Caco-2 (cell line): ENCODE measurements around the gene HTR6. TPM values are rescaled to one million over a fixed set of nuclear protein-coding genes. Genes with fewer than 3 reads are reported as not detected.

Experiments
- BruUV-seq: library from RNA; stranded (reverse); fragments of 400-500 nt; replicated peaks from 2 replicates; lab custom pipeline; 2021; lab: Mats Ljungman, UMichigan
- CTCF ChIA-PET: fragments of 300-600 bp; sonication (Branson Sonifier 250); formaldehyde crosslinking; loops from one replicate; lab custom pipeline; 2022; ENCODE audit warnings: antibody characterized with exemption; lab: Charles Lee
- POLR2A ChIA-PET: fragments of 300-600 bp; sonication (Branson Sonifier 250); formaldehyde crosslinking; loops from one replicate; lab custom pipeline; 2022; ENCODE audit warnings: antibody characterized with exemption; lab: Charles Lee
- DNase-seq, 2 experiments: peaks; one replicate each; pipeline versions ENCODE4 v3.0.0 to v3.0.0-alpha.2; 2020 to 2022
- H3K27me3 ChIP-seq: replicated peaks from 2 replicates; pipeline ENCODE4 v1.6.0; 2011; ENCODE audit warnings: low read length; ENCODE audit not compliant: control insufficient read depth, insufficient read depth
- H3K36me3 ChIP-seq: 2 replicates; pipeline ENCODE4 v1.5.1; 2011; ENCODE audit warnings: low read length; ENCODE audit not compliant: control insufficient read depth, insufficient read depth
- H3K4me1 ChIP-seq: fragments of 250-450 bp; sonication (Bioruptor Pico); 2 replicates; pipeline ENCODE4 v1.5.1; 2020; ENCODE audit warnings: mild to moderate bottlenecking
- H3K4me3 ChIP-seq: 2 replicates; pipeline ENCODE4 v1.5.1; 2011; ENCODE audit warnings: low read depth, mild to moderate bottlenecking, control low read depth, low read length
- H3K9me3 ChIP-seq: fragments of 250-450 bp; sonication (Bioruptor Pico); 2 replicates; pipeline ENCODE4 v1.5.1; 2020; ENCODE audit warnings: mild to moderate bottlenecking, moderate library complexity
- H3K27ac Mint-ChIP-seq: one replicate; pipeline ENCODE4 v1.8.0; 2022; ENCODE audit warnings: mixed read lengths; ENCODE audit not compliant: unreplicated experiment
- H3K27me3 Mint-ChIP-seq: one replicate; pipeline ENCODE4 v1.8.0; 2022; ENCODE audit warnings: mixed read lengths; ENCODE audit not compliant: insufficient read depth, unreplicated experiment
- H3K36me3 Mint-ChIP-seq: one replicate; pipeline ENCODE4 v1.8.0; 2022; ENCODE audit warnings: mild to moderate bottlenecking, mixed read lengths; ENCODE audit not compliant: insufficient read depth, unreplicated experiment
- H3K4me1 Mint-ChIP-seq: one replicate; pipeline ENCODE4 v1.8.0; 2022; ENCODE audit warnings: low read depth, mixed read lengths; ENCODE audit not compliant: unreplicated experiment
- H3K4me3 Mint-ChIP-seq: one replicate; pipeline ENCODE4 v1.8.0; 2022; ENCODE audit warnings: mild to moderate bottlenecking, moderate library complexity, mixed read lengths; ENCODE audit not compliant: unreplicated experiment
- H3K9me3 Mint-ChIP-seq: one replicate; pipeline ENCODE4 v1.8.0; 2022; ENCODE audit warnings: mixed read lengths; ENCODE audit not compliant: unreplicated experiment
- CTCF ChIP-seq, 2 experiments: fragments of 200-600 bp in 1 of 2; IDR thresholded peaks; 1 replicate in 1 of 2; 2 replicates in 1 of 2; pipeline versions ENCODE4 v1.5.1 to v1.8.0; 2011 to 2022; ENCODE audit warnings: antibody characterized with exemption in 1 of 2, control low read depth in 1 of 2, inconsistent platforms in 1 of 2, low read depth in 1 of 2, low read length in 1 of 2, mild to moderate bottlenecking in 1 of 2, moderate library complexity in 1 of 2; ENCODE audit not compliant: insufficient read depth in 1 of 2, severe bottlenecking in 1 of 2, unreplicated experiment in 1 of 2
- intact Hi-C: fragments of 100-400 bp; cut with micrococcal nuclease; formaldehyde crosslinking; loops from one replicate; pipeline ENCODE4 v1.10.0; 2022; ENCODE audit not compliant: unreplicated experiment
- total RNA-seq: library from RNA; stranded (reverse); gene quantifications from 2 replicates; pipeline ENCODE4 v1.2.3, GENCODE V29; 2022

HTR6 gene
- total RNA-seq, 1 experiment from 2014 or later: not detected

DNA sequence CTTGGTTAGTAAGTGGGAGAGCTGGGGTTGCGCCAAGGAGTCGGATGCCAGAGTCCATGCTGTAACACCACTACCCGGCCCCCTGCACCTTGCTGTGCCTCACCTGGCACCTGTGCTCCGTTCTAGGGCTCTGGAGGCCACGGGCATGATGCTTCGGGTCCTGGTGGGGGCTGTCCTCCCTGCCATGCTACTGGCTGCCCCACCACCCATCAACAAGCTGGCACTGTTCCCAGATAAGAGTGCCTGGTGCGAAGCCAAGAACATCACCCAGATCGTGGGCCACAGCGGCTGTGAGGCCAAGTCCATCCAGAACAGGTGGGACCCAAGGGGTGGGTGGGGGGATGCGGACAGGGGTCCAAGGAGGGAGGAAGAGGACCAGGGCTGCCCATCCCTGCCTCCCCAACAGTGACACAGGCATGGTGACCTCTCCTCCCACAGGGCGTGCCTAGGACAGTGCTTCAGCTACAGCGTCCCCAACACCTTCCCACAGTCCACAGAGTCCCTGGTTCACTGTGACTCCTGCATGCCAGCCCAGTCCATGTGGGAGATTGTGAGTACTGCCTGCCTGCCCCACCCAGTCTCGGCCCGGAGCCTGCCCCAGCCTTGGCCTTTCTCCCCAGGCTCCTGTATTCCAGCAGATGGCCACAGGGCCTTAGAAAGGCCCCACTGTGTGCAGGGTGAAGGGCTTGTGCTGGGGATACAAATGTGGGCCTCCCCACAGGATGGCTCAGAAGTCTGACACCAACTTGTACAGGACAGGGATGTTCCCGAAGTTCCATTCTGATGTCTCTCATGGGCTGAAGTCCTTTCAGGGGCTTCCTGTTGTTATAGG lies 9.6 kb upstream of the HTR6 start:
- no peak overlapping the region for H3K4me3 ChIP-seq
- H3K4me1 Mint-ChIP-seq: peaks cover 6% of the 10 kb centered on the region
- H3K4me3 Mint-ChIP-seq: no peak overlapping the region
- no peak overlapping the region for H3K27ac Mint-ChIP-seq
- POLR2A ChIA-PET: no interaction called here
- no peaks in the 10 kb centered on the region for H3K36me3 Mint-ChIP-seq
- no peaks in the 10 kb centered on the region for H3K9me3 ChIP-seq
- TF ChIP-seq CTCF (IDR thresholded peaks at IDR 0.05; ENCODE audit: insufficient read depth in 1 of 2, low read depth in 1 of 2, low read length in 1 of 2, severe bottlenecking in 1 of 2, unreplicated experiment in 1 of 2): no peak
- no peak for DNase-seq
- CTCF ChIA-PET: interaction anchor here (0.5 to 1.2 kb wide), 2 partner anchors 15 to 1205 kb away, joined by 4 to 7 read pairs; no protein-coding TSS in a partner anchor
- no peaks in the 10 kb centered on the region for H3K4me1 ChIP-seq
- no peaks in the 10 kb centered on the region for H3K27me3 Mint-ChIP-seq
- intact Hi-C loops: loop anchor here (5.0 kb wide), 2 partner anchors 168 to 208 kb away; partner anchors contain the start of gene CAPZB
- H3K36me3 ChIP-seq: no peaks in the 10 kb centered on the region
- BruUV-seq: no TSS peak
- H3K9me3 Mint-ChIP-seq: no peaks in the 10 kb centered on the region
- no peaks in the 10 kb centered on the region for H3K27me3 ChIP-seq

DNA sequence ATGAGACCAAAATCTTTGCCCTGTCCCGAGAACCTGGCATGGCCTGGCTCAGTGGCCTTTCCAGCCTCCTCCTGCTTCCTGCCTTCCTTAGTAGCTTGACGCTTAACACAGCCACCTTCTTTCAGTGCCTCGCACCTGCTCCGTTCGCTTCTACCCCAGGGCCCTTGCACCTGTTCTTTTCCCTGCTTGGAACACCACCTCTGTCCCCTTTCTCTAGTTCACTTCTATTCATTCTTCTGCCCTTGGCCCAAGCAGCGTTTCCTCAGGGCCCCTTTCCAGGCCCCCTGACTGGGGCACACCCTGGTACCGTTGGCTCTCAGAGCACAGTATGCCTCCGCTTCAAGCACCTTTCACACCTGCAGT lies 9.0 kb upstream of the HTR6 start:
- Mint-ChIP-seq H3K4me3 (no peak overlapping the region), H3K27ac (no peak overlapping the region), H3K4me1 (peaks cover 6% of the 10 kb centered on the region), H3K27me3 (no peaks in the 10 kb centered on the region), H3K9me3 (no peaks in the 10 kb centered on the region), H3K36me3 (no peaks in the 10 kb centered on the region)
- H3K4me3 ChIP-seq: no peak overlapping the region
- no peaks in the 10 kb centered on the region for H3K36me3 ChIP-seq
- H3K9me3 ChIP-seq: no peaks in the 10 kb centered on the region
- POLR2A ChIA-PET: no interaction called here
- no peaks in the 10 kb centered on the region for H3K4me1 ChIP-seq
- no TSS peak for BruUV-seq
- CTCF ChIA-PET: no interaction called here
- no peak for DNase-seq
- H3K27me3 ChIP-seq: no peaks in the 10 kb centered on the region
- TF ChIP-seq CTCF (IDR thresholded peaks at IDR 0.05; ENCODE audit: insufficient read depth in 1 of 2, low read depth in 1 of 2, low read length in 1 of 2, severe bottlenecking in 1 of 2, unreplicated experiment in 1 of 2): no peak
- intact Hi-C loops: no loop called here

- H3K36me3 ChIP-seq: no peaks in the 10 kb centered on the region
- no peak overlapping the region for H3K4me3 ChIP-seq
- no peaks in the 10 kb centered on the region for H3K9me3 ChIP-seq
- Mint-ChIP-seq H3K36me3 (no peaks in the 10 kb centered on the region), H3K27me3 (no peaks in the 10 kb centered on the region), H3K4me1 (peaks cover 6% of the 10 kb centered on the region), H3K27ac (no peak overlapping the region), H3K9me3 (no peaks in the 10 kb centered on the region), H3K4me3 (no peak overlapping the region)
- H3K4me1 ChIP-seq: no peaks in the 10 kb centered on the region
- no peak for DNase-seq
- ChIA-PET POLR2A (no interaction called here), CTCF (no interaction called here)
- no peaks in the 10 kb centered on the region for H3K27me3 ChIP-seq
- intact Hi-C loops: no loop called here
- TF ChIP-seq CTCF (IDR thresholded peaks at IDR 0.05; ENCODE audit: insufficient read depth in 1 of 2, low read depth in 1 of 2, low read length in 1 of 2, severe bottlenecking in 1 of 2, unreplicated experiment in 1 of 2): no peak
- no TSS peak for BruUV-seq
Observed at GRCh38 chr1:19656134-19656779, 8.4 kb upstream of the HTR6 start.
